ENCODE results near the gene FABP7.
"Not testable (repeated sequence)": the region's sequence is repeated elsewhere in the genome, so short reads cannot be mapped to it uniquely, and the experiment has no call there.

The FABP7 gene

GRCh38 chr6:122736616-122737015, 42.9 kb upstream of the FABP7 start:
- Histone ChIP-seq H3K9me3 (ENCODE audit: insufficient read depth, low read length) (no peaks in the 10 kb centered on the region), H3K4me3 (ENCODE audit: insufficient read length, low read depth) (no peak overlapping the region), H3K27me3 (ENCODE audit: insufficient read depth, insufficient read length) (no peaks in the 10 kb centered on the region), H3K36me3 (ENCODE audit: insufficient read depth, insufficient read length, low read length) (no peaks in the 10 kb centered on the region), H3K9ac (ENCODE audit: insufficient read length, low read depth) (no peak overlapping the region), H3K4me1 (ENCODE audit: insufficient read depth, insufficient read length) (peaks cover 3% of the 10 kb centered on the region)
- TF ChIP-seq ZNF274 (IDR thresholded peaks at IDR 0.05; ENCODE audit: low read depth, low read length) (no peak), SUZ12 (IDR thresholded peaks at IDR 0.05; ENCODE audit: extremely low read depth, insufficient read depth, insufficient read length) (no peak), YY1 (IDR thresholded peaks at IDR 0.05; ENCODE audit: insufficient read depth, insufficient read length) (no peak)
- no peak for DNase-seq (ENCODE audit: low read depth, low spot score)

- H3K4me1 ChIP-seq (ENCODE audit: insufficient read depth, insufficient read length), result no peaks in the 10 kb centered on the region
- H3K36me3 ChIP-seq (ENCODE audit: insufficient read depth, insufficient read length, low read length), result no peaks in the 10 kb centered on the region
- no peak overlapping the region for H3K4me3 ChIP-seq (ENCODE audit: insufficient read length, low read depth)
- TF ChIP-seq SUZ12 (IDR thresholded peaks at IDR 0.05; ENCODE audit: extremely low read depth, insufficient read depth, insufficient read length), result no peak
- TF ChIP-seq YY1 (IDR thresholded peaks at IDR 0.05; ENCODE audit: insufficient read depth, insufficient read length), result no peak
- no peak for TF ChIP-seq ZNF274 (IDR thresholded peaks at IDR 0.05; ENCODE audit: low read depth, low read length)
- DNase-seq (ENCODE audit: low read depth, low spot score), result no peak
- no peaks in the 10 kb centered on the region for H3K27me3 ChIP-seq (ENCODE audit: insufficient read depth, insufficient read length)
- H3K9me3 ChIP-seq (ENCODE audit: insufficient read depth, low read length), result no peaks in the 10 kb centered on the region
- H3K9ac ChIP-seq (ENCODE audit: insufficient read length, low read depth), result no peak overlapping the region
Observed at GRCh38 chr6:122740091-122740490, 39.4 kb upstream of the FABP7 start.

GRCh38 chr6:122740936-122741335, 38.6 kb upstream of the FABP7 start:
- no peak for DNase-seq (ENCODE audit: low read depth, low spot score)
- Histone ChIP-seq H3K27me3 (ENCODE audit: insufficient read depth, insufficient read length) (no peaks in the 10 kb centered on the region), H3K4me1 (ENCODE audit: insufficient read depth, insufficient read length) (no peaks in the 10 kb centered on the region)

GRCh38 chr6:122744247-122744646, 35.3 kb upstream of the FABP7 start:
- not testable (repeated sequence) for DNase-seq (ENCODE audit: low read depth, low spot score); H3K27me3 ChIP-seq (ENCODE audit: insufficient read depth, insufficient read length); H3K9ac ChIP-seq (ENCODE audit: insufficient read length, low read depth); H3K36me3 ChIP-seq (ENCODE audit: insufficient read depth, insufficient read length, low read length); H3K4me3 ChIP-seq (ENCODE audit: insufficient read length, low read depth); H3K4me1 ChIP-seq (ENCODE audit: insufficient read depth, insufficient read length); H3K9me3 ChIP-seq (ENCODE audit: insufficient read depth, low read length)

More at GRCh38 chr6:122740936-122741335, 38.6 kb upstream of the FABP7 start:
- Histone ChIP-seq H3K9me3 (ENCODE audit: insufficient read depth, low read length) (no peaks in the 10 kb centered on the region), H3K4me3 (ENCODE audit: insufficient read length, low read depth) (no peak overlapping the region), H3K9ac (ENCODE audit: insufficient read length, low read depth) (no peak overlapping the region), H3K36me3 (ENCODE audit: insufficient read depth, insufficient read length, low read length) (no peaks in the 10 kb centered on the region)
- TF ChIP-seq ZNF274 (IDR thresholded peaks at IDR 0.05; ENCODE audit: low read depth, low read length), result no peak
- no peak for TF ChIP-seq YY1 (IDR thresholded peaks at IDR 0.05; ENCODE audit: insufficient read depth, insufficient read length)
- TF ChIP-seq SUZ12 (IDR thresholded peaks at IDR 0.05; ENCODE audit: extremely low read depth, insufficient read depth, insufficient read length), result no peak

- not testable (repeated sequence) for DNase-seq (ENCODE audit: low read depth, low spot score); H3K36me3 ChIP-seq (ENCODE audit: insufficient read depth, insufficient read length, low read length); H3K9me3 ChIP-seq (ENCODE audit: insufficient read depth, low read length); H3K27me3 ChIP-seq (ENCODE audit: insufficient read depth, insufficient read length); H3K4me3 ChIP-seq (ENCODE audit: insufficient read length, low read depth); H3K9ac ChIP-seq (ENCODE audit: insufficient read length, low read depth); H3K4me1 ChIP-seq (ENCODE audit: insufficient read depth, insufficient read length)
Observed at GRCh38 chr6:122744856-122745255, 34.7 kb upstream of the FABP7 start.

GRCh38 chr6:122746688-122747087, 32.8 kb upstream of the FABP7 start:
- DNase-seq (ENCODE audit: low read depth, low spot score), result no peak
- TF ChIP-seq YY1 (IDR thresholded peaks at IDR 0.05; ENCODE audit: insufficient read depth, insufficient read length) (no peak), ZNF274 (IDR thresholded peaks at IDR 0.05; ENCODE audit: low read depth, low read length) (no peak), SUZ12 (IDR thresholded peaks at IDR 0.05; ENCODE audit: extremely low read depth, insufficient read depth, insufficient read length) (no peak)
- Histone ChIP-seq H3K36me3 (ENCODE audit: insufficient read depth, insufficient read length, low read length) (no peaks in the 10 kb centered on the region), H3K4me3 (ENCODE audit: insufficient read length, low read depth) (no peak overlapping the region), H3K27me3 (ENCODE audit: insufficient read depth, insufficient read length) (no peaks in the 10 kb centered on the region), H3K9me3 (ENCODE audit: insufficient read depth, low read length) (no peaks in the 10 kb centered on the region), H3K4me1 (ENCODE audit: insufficient read depth, insufficient read length) (no peaks in the 10 kb centered on the region), H3K9ac (ENCODE audit: insufficient read length, low read depth) (no peak overlapping the region)

- no peaks in the 10 kb centered on the region for H3K36me3 ChIP-seq (ENCODE audit: insufficient read depth, insufficient read length, low read length)
- no peaks in the 10 kb centered on the region for H3K9me3 ChIP-seq (ENCODE audit: insufficient read depth, low read length)
- H3K27me3 ChIP-seq (ENCODE audit: insufficient read depth, insufficient read length), result no peaks in the 10 kb centered on the region
- no peak overlapping the region for H3K9ac ChIP-seq (ENCODE audit: insufficient read length, low read depth)
- no peak overlapping the region for H3K4me3 ChIP-seq (ENCODE audit: insufficient read length, low read depth)
- DNase-seq (ENCODE audit: low read depth, low spot score), result no peak
- no peaks in the 10 kb centered on the region for H3K4me1 ChIP-seq (ENCODE audit: insufficient read depth, insufficient read length)
- TF ChIP-seq SUZ12 (IDR thresholded peaks at IDR 0.05; ENCODE audit: extremely low read depth, insufficient read depth, insufficient read length) (no peak), ZNF274 (IDR thresholded peaks at IDR 0.05; ENCODE audit: low read depth, low read length) (no peak), YY1 (IDR thresholded peaks at IDR 0.05; ENCODE audit: insufficient read depth, insufficient read length) (no peak)
Observed at GRCh38 chr6:122747573-122747972, 31.9 kb upstream of the FABP7 start.

GRCh38 chr6:122748945-122749344, 30.6 kb upstream of the FABP7 start:
- not testable (repeated sequence) for H3K9ac ChIP-seq (ENCODE audit: insufficient read length, low read depth); DNase-seq (ENCODE audit: low read depth, low spot score); H3K36me3 ChIP-seq (ENCODE audit: insufficient read depth, insufficient read length, low read length); H3K27me3 ChIP-seq (ENCODE audit: insufficient read depth, insufficient read length); H3K9me3 ChIP-seq (ENCODE audit: insufficient read depth, low read length); H3K4me3 ChIP-seq (ENCODE audit: insufficient read length, low read depth); H3K4me1 ChIP-seq (ENCODE audit: insufficient read depth, insufficient read length)

Data from NT2/D1 (cell line).